MCF 10A (cell line): ENCODE data around the gene ACP6. TPM values are rescaled to one million over a fixed set of nuclear protein-coding genes. Genes with fewer than 3 reads are reported as not detected.

Experiments
- BruUV-seq: library from RNA; stranded (reverse); fragments of 400-500 nt; replicated peaks from 2 replicates; lab custom pipeline; 2021; lab: Mats Ljungman, UMichigan
- CTCF ChIA-PET: fragments of 300-600 bp; sonication (Branson Sonifier 250); formaldehyde crosslinking; extraction: SDS; loops from one replicate; lab custom pipeline; 2021; ENCODE audit warnings: antibody characterized with exemption, inconsistent platforms; lab: Yijun Ruan, JAX
- POLR2A ChIA-PET: fragments of 300-600, 350-650 bp; sonication (Branson Sonifier 250); formaldehyde crosslinking; extraction: SDS; loops from one replicate; lab custom pipeline; 2020; ENCODE audit warnings: antibody characterized with exemption, inconsistent platforms; lab: Yijun Ruan, JAX
- DNase-seq: peaks from one replicate; pipeline ENCODE4 v3.0.0-alpha.2; 2018; ENCODE audit not compliant: unreplicated experiment
- H3K27ac Mint-ChIP-seq: one replicate; pipeline ENCODE4 v1.8.0; 2022; ENCODE audit warnings: mild to moderate bottlenecking, low read depth, mixed read lengths; ENCODE audit not compliant: unreplicated experiment
- H3K27me3 Mint-ChIP-seq: one replicate; pipeline ENCODE4 v1.8.0; 2022; ENCODE audit warnings: mixed read lengths; ENCODE audit not compliant: insufficient read depth, unreplicated experiment
- H3K36me3 Mint-ChIP-seq: one replicate; pipeline ENCODE4 v1.8.0; 2022; ENCODE audit warnings: mild to moderate bottlenecking, moderate library complexity, mixed read lengths; ENCODE audit not compliant: insufficient read depth, unreplicated experiment
- H3K4me1 Mint-ChIP-seq: one replicate; pipeline ENCODE4 v1.8.0; 2022; ENCODE audit warnings: mixed read lengths; ENCODE audit not compliant: insufficient read depth, unreplicated experiment
- H3K4me3 Mint-ChIP-seq: one replicate; pipeline ENCODE4 v1.8.0; 2022; ENCODE audit warnings: mild to moderate bottlenecking, moderate library complexity, mixed read lengths; ENCODE audit not compliant: unreplicated experiment
- H3K9me3 Mint-ChIP-seq: one replicate; pipeline ENCODE4 v1.8.0; 2022; ENCODE audit warnings: mixed read lengths; ENCODE audit not compliant: unreplicated experiment
- intact Hi-C: fragments of 100-400 bp; cut with micrococcal nuclease; formaldehyde crosslinking; loops from 2 replicates; pipeline ENCODE4 v1.14.1; 2022
- total RNA-seq: library from RNA; stranded (reverse); gene quantifications from 2 replicates; pipeline ENCODE4 v1.2.3, GENCODE V29; 2022
- TF ChIP-seq, protein P1 (sequence below): fragments of 200-600 bp; IDR thresholded peaks from one replicate; pipeline ENCODE4 v1.8.0; 2022; ENCODE audit warnings: antibody characterized with exemption, mild to moderate bottlenecking; ENCODE audit not compliant: unreplicated experiment

The ACP6 gene
- total RNA-seq, 1 experiment from 2014 or later = 40.5 TPM

DNA sequence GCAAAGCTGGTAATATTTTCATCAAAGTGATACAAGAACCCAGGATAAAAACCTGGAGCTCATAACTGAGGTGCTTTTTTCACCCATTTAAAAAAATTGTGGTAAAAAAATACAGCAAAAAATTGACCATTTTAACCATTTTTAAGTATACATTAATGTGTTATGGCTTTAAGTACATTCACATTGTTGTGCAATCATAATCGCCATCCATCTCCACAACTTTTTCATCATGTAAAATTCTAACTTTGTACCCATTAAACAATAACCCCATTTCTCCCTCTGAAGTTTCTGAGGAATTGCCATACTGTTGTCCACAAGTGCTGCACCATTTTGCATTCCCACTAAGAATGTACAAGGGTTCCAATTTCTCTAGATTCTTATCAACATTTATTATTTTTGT is 36.6 kb downstream of the ACP6 start:
- BruUV-seq = no TSS peak
- CTCF ChIA-PET = interaction anchor here (0.7 to 14.2 kb wide), 8 partner anchors 5 to 260 kb away, joined by 3 to 145 read pairs (median 11); no protein-coding TSS in a partner anchor
- TF ChIP-seq, protein P1, sequence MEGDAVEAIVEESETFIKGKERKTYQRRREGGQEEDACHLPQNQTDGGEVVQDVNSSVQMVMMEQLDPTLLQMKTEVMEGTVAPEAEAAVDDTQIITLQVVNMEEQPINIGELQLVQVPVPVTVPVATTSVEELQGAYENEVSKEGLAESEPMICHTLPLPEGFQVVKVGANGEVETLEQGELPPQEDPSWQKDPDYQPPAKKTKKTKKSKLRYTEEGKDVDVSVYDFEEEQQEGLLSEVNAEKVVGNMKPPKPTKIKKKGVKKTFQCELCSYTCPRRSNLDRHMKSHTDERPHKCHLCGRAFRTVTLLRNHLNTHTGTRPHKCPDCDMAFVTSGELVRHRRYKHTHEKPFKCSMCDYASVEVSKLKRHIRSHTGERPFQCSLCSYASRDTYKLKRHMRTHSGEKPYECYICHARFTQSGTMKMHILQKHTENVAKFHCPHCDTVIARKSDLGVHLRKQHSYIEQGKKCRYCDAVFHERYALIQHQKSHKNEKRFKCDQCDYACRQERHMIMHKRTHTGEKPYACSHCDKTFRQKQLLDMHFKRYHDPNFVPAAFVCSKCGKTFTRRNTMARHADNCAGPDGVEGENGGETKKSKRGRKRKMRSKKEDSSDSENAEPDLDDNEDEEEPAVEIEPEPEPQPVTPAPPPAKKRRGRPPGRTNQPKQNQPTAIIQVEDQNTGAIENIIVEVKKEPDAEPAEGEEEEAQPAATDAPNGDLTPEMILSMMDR = no peak
- Mint-ChIP-seq H3K4me1 (no peaks in the 10 kb centered on the region), H3K27ac (no peak overlapping the region), H3K4me3 (no peak overlapping the region), H3K36me3 (no peaks in the 10 kb centered on the region), H3K27me3 (no peaks in the 10 kb centered on the region), H3K9me3 (no peaks in the 10 kb centered on the region)
- no peak for DNase-seq
- POLR2A ChIA-PET = no interaction called here
- intact Hi-C loops = no loop called here

DNA sequence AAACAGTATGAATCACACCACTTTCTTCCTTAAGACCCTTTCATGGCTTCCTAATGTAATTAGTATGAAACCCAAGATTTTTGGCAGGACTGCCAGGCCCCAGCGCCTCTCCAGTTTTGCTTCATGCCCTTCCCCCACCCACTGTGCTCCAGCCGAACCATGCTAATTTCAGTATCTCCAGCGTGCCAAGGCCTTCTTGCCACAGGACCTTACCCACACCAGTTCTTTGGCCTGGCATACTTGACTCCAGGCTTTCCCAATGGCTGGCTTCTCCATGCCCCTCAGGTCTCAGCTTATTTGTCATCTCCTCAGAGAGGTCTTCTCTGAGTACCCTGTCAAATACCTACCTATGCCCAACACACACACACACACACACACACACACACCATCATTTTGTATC is 38.5 kb downstream of the ACP6 start:
- intact Hi-C loops = no loop called here
- Mint-ChIP-seq H3K27ac (no peak overlapping the region), H3K27me3 (no peaks in the 10 kb centered on the region), H3K4me1 (no peaks in the 10 kb centered on the region), H3K9me3 (no peaks in the 10 kb centered on the region), H3K4me3 (no peak overlapping the region), H3K36me3 (no peaks in the 10 kb centered on the region)
- DNase-seq = no peak
- ChIA-PET CTCF (interaction anchor here (0.6 to 14.2 kb wide), 7 partner anchors 7 to 261 kb away, joined by 3 to 145 read pairs (median 4); no protein-coding TSS in a partner anchor), POLR2A (no interaction called here)
- TF ChIP-seq, protein P1 = no peak
- BruUV-seq = no TSS peak

DNA sequence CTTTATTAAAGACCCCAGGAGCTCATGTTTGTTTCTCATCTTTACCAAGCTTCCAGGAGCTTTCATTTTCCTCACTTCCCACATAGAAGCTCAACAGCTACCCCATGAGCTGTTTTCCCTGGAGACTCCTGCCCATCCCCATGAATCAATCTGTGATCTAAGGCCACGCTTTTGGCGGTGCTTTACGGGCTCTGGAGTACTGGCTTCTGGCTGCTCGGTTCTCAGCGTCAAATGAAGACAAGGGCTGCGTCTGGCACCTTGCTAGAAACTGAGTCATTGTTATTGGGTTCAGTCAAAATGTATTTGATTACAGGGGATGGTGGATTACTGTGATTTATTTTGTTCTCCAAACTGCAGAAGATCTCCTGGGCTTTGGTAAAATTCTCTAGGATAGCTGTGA is 39.9 kb downstream of the ACP6 start:
- no peaks in the 10 kb centered on the region for H3K4me1 Mint-ChIP-seq
- intact Hi-C loops = no loop called here
- TF ChIP-seq, protein P1 = no peak
- no TSS peak for BruUV-seq
- H3K9me3 Mint-ChIP-seq = no peaks in the 10 kb centered on the region
- H3K27ac Mint-ChIP-seq = no peak overlapping the region
- no peak for DNase-seq
- no peaks in the 10 kb centered on the region for H3K27me3 Mint-ChIP-seq
- ChIA-PET CTCF (interaction anchor here (0.5 to 14.2 kb wide), 8 partner anchors 9 to 357 kb away, joined by 3 to 145 read pairs (median 7); no protein-coding TSS in a partner anchor), POLR2A (interaction anchor here (0.5 to 1.0 kb wide), 2 partner anchors 20 to 40 kb away, joined by 3 read pairs; partner anchors contain the start of gene ACP6)
- H3K36me3 Mint-ChIP-seq = no peaks in the 10 kb centered on the region
- H3K4me3 Mint-ChIP-seq = no peak overlapping the region

DNA sequence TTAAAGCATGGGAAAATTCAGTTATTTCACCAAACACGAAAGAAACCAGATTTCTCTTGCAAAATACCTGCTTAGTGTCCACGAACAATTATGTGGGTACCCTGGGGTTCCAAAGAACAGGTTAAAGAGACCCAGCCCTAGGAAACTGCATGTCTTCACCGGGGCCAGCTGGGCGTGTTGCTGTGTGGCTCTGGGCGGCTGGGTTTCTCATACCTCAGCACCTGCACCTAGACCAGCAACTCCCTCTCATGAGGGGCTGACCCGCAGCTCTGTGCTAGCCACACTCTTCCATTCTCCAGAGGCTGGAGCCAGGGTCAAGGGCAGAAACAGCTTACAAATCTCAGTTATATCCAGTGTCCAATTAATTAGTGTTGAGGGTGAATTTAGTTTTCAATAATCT is 40.3 kb downstream of the ACP6 start:
- no peak for DNase-seq

More for the DNA sequence above, 40.3 kb downstream of the ACP6 start:
- Mint-ChIP-seq H3K27me3 (no peaks in the 10 kb centered on the region), H3K4me1 (no peaks in the 10 kb centered on the region), H3K4me3 (no peak overlapping the region), H3K27ac (no peak overlapping the region), H3K36me3 (no peaks in the 10 kb centered on the region), H3K9me3 (no peaks in the 10 kb centered on the region)
- no TSS peak for BruUV-seq
- TF ChIP-seq, protein P1 = no peak
- ChIA-PET POLR2A (interaction anchor here (0.5 to 1.0 kb wide), 4 partner anchors 13 to 57 kb away, joined by 3 read pairs; partner anchors contain the start of gene ACP6), CTCF (interaction anchor here (0.5 to 14.2 kb wide), 10 partner anchors 9 to 356 kb away, joined by 3 to 145 read pairs (median 5); no protein-coding TSS in a partner anchor)
- intact Hi-C loops = no loop called here
